ENCODE measurements around the gene ACSL5.
"Not testable (repeated sequence)": the region's sequence is repeated elsewhere in the genome, so short reads cannot be mapped to it uniquely, and the experiment has no call there.

GRCh38 chr10:112377116-112377515 lies 3.2 kb downstream of the ACSL5 start:
- TF ChIP-seq MAX (IDR thresholded peaks at IDR 0.05); CTCF (IDR thresholded peaks at IDR 0.05; ENCODE audit: low read depth, low read length, missing input control); EGR1 (IDR thresholded peaks at IDR 0.05; ENCODE audit: low read depth in 2 of 2); FOXA1 (IDR thresholded peaks at IDR 0.05): not testable (repeated sequence)

Measured in liver (tissue), 3 donors.